Measurements from ENCODE around the gene SCN2B.

SCN2B gene

DNA sequence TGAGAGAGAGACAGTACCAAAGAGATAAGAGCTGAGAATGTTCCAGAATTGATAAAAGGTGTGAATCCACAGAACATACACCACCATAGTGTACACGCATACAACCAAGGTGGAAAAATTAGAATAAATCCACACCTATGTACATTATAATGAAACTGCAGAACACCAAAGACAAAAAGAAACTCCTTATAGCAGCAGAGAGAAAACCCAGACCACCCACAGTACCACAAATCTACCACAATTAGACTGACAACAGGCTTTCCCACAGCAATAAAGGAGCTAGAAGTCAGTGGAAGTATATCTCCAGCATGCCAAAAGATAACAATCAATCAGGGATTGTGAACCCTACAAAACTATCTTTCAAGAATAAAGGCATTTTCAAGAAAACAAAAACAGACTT, 55.6 kb downstream of the SCN2B start:
- Histone ChIP-seq H3K4me1 (ENCODE audit: control extremely low read depth in 1 of 4, control insufficient read depth in 4 of 4, insufficient read depth in 4 of 4, low read length in 3 of 4) (peaks cover 0 to 6% (median 3%) of the 10 kb centered on the region in 4 experiments), H3K4me3 (ENCODE audit: control insufficient read depth in 1 of 7, extremely low read depth in 1 of 7, insufficient read depth in 4 of 7, low read depth in 2 of 7, low read length in 6 of 7) (no peak overlapping the region), H3K27ac (ENCODE audit: insufficient read depth in 1 of 2, low read depth in 1 of 2, low read length in 2 of 2, poor library complexity in 1 of 2, severe bottlenecking in 2 of 2) (no peak overlapping the region), H3K9me3 (ENCODE audit: control extremely low read depth in 1 of 5, control insufficient read depth in 4 of 5, insufficient read depth in 2 of 5, low read depth in 1 of 5, low read length in 4 of 5) (peaks cover 0 to 6% (median 0%) of the 10 kb centered on the region in 5 experiments), H3K27me3 (replicated peaks in 2 of 5; ENCODE audit: control insufficient read depth in 4 of 5, insufficient read depth in 5 of 5, low read length in 4 of 5) (no peaks in the 10 kb centered on the region), H3K36me3 (ENCODE audit: control insufficient read depth in 4 of 4, insufficient read depth in 4 of 4, low read length in 3 of 4) (no peaks in the 10 kb centered on the region)
- DNase-seq: no peak
- CTCF ChIA-PET: no interaction called here
- no CpG with 5 or more reads among the region's 1 CpG for WGBS (ENCODE audit: insufficient coverage)
- POLR2A ChIA-PET: no interaction called here

- ChIA-PET CTCF (interaction anchor here (0.5 to 1.8 kb wide), 2 partner anchors 26 to 170 kb away, joined by 3 to 4 read pairs; no protein-coding TSS in a partner anchor), POLR2A (interaction anchor here (0.6 kb wide), 1 partner anchor 137 kb away, joined by 4 read pairs; no protein-coding TSS in a partner anchor)
- Histone ChIP-seq H3K4me3 (ENCODE audit: control insufficient read depth in 1 of 7, extremely low read depth in 1 of 7, insufficient read depth in 4 of 7, low read depth in 2 of 7, low read length in 6 of 7) (no peak overlapping the region), H3K27me3 (replicated peaks in 2 of 5; ENCODE audit: control insufficient read depth in 4 of 5, insufficient read depth in 5 of 5, low read length in 4 of 5) (no peaks in the 10 kb centered on the region), H3K27ac (ENCODE audit: insufficient read depth in 1 of 2, low read depth in 1 of 2, low read length in 2 of 2, poor library complexity in 1 of 2, severe bottlenecking in 2 of 2) (no peak overlapping the region), H3K36me3 (ENCODE audit: control insufficient read depth in 4 of 4, insufficient read depth in 4 of 4, low read length in 3 of 4) (no peaks in the 10 kb centered on the region), H3K9me3 (ENCODE audit: control extremely low read depth in 1 of 5, control insufficient read depth in 4 of 5, insufficient read depth in 2 of 5, low read depth in 1 of 5, low read length in 4 of 5) (peaks cover 0 to 6% (median 0%) of the 10 kb centered on the region in 5 experiments), H3K4me1 (ENCODE audit: control extremely low read depth in 1 of 4, control insufficient read depth in 4 of 4, insufficient read depth in 4 of 4, low read length in 3 of 4) (peaks cover 0 to 11% (median 7%) of the 10 kb centered on the region in 4 experiments)
- WGBS (ENCODE audit: insufficient coverage): 15% methylated on average over 6 of the region's 9 CpGs
- peak in 2 of 3 donors; percentile 10 to 53 for DNase-seq
Measured at GRCh38 chr11:118117790-118118601, 58.4 kb downstream of the SCN2B start.

- WGBS (ENCODE audit: insufficient coverage): 97% methylated on average over 6 of the region's 7 CpGs
- ChIA-PET CTCF (no interaction called here), POLR2A (no interaction called here)
- Histone ChIP-seq H3K27ac (ENCODE audit: insufficient read depth in 1 of 2, low read depth in 1 of 2, low read length in 2 of 2, poor library complexity in 1 of 2, severe bottlenecking in 2 of 2) (no peak overlapping the region), H3K4me3 (ENCODE audit: control insufficient read depth in 1 of 7, extremely low read depth in 1 of 7, insufficient read depth in 4 of 7, low read depth in 2 of 7, low read length in 6 of 7) (no peak overlapping the region), H3K27me3 (replicated peaks in 2 of 5; ENCODE audit: control insufficient read depth in 4 of 5, insufficient read depth in 5 of 5, low read length in 4 of 5) (no peaks in the 10 kb centered on the region), H3K36me3 (ENCODE audit: control insufficient read depth in 4 of 4, insufficient read depth in 4 of 4, low read length in 3 of 4) (no peaks in the 10 kb centered on the region), H3K9me3 (ENCODE audit: control extremely low read depth in 1 of 5, control insufficient read depth in 4 of 5, insufficient read depth in 2 of 5, low read depth in 1 of 5, low read length in 4 of 5) (no peaks in the 10 kb centered on the region), H3K4me1 (ENCODE audit: control extremely low read depth in 1 of 4, control insufficient read depth in 4 of 4, insufficient read depth in 4 of 4, low read length in 3 of 4) (peaks cover 0 to 11% (median 7%) of the 10 kb centered on the region in 4 experiments)
- DNase-seq: no peak
Measured at GRCh38 chr11:118115048-118115447, 61.4 kb downstream of the SCN2B start.

GRCh38 chr11:118114266-118114665, 62.2 kb downstream of the SCN2B start:
- CTCF ChIA-PET: interaction anchor here (1.1 to 1.2 kb wide), 3 partner anchors 12 to 167 kb away, joined by 3 to 4 read pairs (median 3); no protein-coding TSS in a partner anchor
- POLR2A ChIA-PET: no interaction called here
- WGBS (ENCODE audit: insufficient coverage): no CpG with 5 or more reads among the region's 1 CpG

DNA sequence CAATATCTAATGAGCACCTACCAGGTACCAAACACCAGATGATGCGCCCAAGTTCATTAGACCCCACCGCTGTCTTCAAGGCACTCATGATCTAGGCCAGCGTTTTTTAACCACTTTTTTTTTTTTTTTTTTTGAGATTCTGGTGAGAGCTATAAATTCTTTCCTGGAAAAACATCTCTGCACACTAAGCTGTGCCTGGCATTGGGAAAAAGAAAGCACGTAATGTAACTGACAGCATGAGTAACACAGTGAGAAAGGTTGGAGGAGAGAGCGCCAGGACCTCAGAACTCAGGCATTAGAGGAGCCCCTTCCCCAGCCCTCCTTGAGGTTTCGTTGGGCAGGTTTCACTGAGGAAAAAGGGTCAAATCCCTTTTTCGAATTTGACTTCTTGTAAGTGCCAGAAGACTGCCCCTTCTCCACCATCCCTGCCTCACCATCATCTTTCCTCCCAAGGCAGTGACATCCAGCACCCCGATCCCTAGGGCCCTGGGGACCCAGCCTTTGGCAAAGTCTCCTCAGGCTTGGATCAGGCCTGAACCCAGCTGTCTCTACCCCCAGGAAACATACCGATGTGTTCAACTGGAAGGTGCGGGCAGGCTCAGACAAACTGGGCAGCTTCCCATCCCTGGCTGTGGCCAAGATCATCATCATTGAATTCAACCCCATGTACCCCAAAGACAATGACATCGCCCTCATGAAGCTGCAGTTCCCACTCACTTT, 63.6 kb downstream of the SCN2B start:
- Histone ChIP-seq H3K27ac (ENCODE audit: insufficient read depth in 1 of 2, low read depth in 1 of 2, low read length in 2 of 2, poor library complexity in 1 of 2, severe bottlenecking in 2 of 2) (no peak overlapping the region), H3K36me3 (ENCODE audit: control insufficient read depth in 4 of 4, insufficient read depth in 4 of 4, low read length in 3 of 4) (no peaks in the 10 kb centered on the region), H3K27me3 (replicated peaks in 2 of 5; ENCODE audit: control insufficient read depth in 4 of 5, insufficient read depth in 5 of 5, low read length in 4 of 5) (no peaks in the 10 kb centered on the region), H3K9me3 (ENCODE audit: control extremely low read depth in 1 of 5, control insufficient read depth in 4 of 5, insufficient read depth in 2 of 5, low read depth in 1 of 5, low read length in 4 of 5) (no peaks in the 10 kb centered on the region), H3K4me1 (ENCODE audit: control extremely low read depth in 1 of 4, control insufficient read depth in 4 of 4, insufficient read depth in 4 of 4, low read length in 3 of 4) (peaks cover 0 to 10% (median 6%) of the 10 kb centered on the region in 4 experiments), H3K4me3 (ENCODE audit: control insufficient read depth in 1 of 7, extremely low read depth in 1 of 7, insufficient read depth in 4 of 7, low read depth in 2 of 7, low read length in 6 of 7) (no peak overlapping the region)
- ChIA-PET POLR2A (no interaction called here), CTCF (interaction anchor here (0.6 to 1.2 kb wide), 2 partner anchors 13 to 905 kb away, joined by 3 read pairs; partner anchors contain the start of gene RPS25)
- 95% methylated on average over 9 of the region's 11 CpGs for WGBS (ENCODE audit: insufficient coverage)
- no peak for DNase-seq

More at GRCh38 chr11:118114266-118114665, 62.2 kb downstream of the SCN2B start:
- Histone ChIP-seq H3K4me3 (ENCODE audit: control insufficient read depth in 1 of 7, extremely low read depth in 1 of 7, insufficient read depth in 4 of 7, low read depth in 2 of 7, low read length in 6 of 7) (no peak overlapping the region), H3K27ac (ENCODE audit: insufficient read depth in 1 of 2, low read depth in 1 of 2, low read length in 2 of 2, poor library complexity in 1 of 2, severe bottlenecking in 2 of 2) (no peak overlapping the region), H3K36me3 (ENCODE audit: control insufficient read depth in 4 of 4, insufficient read depth in 4 of 4, low read length in 3 of 4) (no peaks in the 10 kb centered on the region), H3K27me3 (replicated peaks in 2 of 5; ENCODE audit: control insufficient read depth in 4 of 5, insufficient read depth in 5 of 5, low read length in 4 of 5) (no peaks in the 10 kb centered on the region), H3K4me1 (ENCODE audit: control extremely low read depth in 1 of 4, control insufficient read depth in 4 of 4, insufficient read depth in 4 of 4, low read length in 3 of 4) (peaks cover 0 to 11% (median 7%) of the 10 kb centered on the region in 4 experiments), H3K9me3 (ENCODE audit: control extremely low read depth in 1 of 5, control insufficient read depth in 4 of 5, insufficient read depth in 2 of 5, low read depth in 1 of 5, low read length in 4 of 5) (no peaks in the 10 kb centered on the region)
- peak in 2 of 3 donors; percentile 21 to 24 for DNase-seq
